Amniotic epithelial cell (primary cell): Measurements from ENCODE around the gene SREBF2.

ENCODE experiments used
- DNase-seq: peaks from one replicate; pipeline ENCODE4 v3.0.0-alpha.2; 2010; ENCODE audit warnings: low read depth

The SREBF2 gene

GRCh38 chr22:41922328-41922727 lies 89.4 kb downstream of the SREBF2 start:
- no peak for DNase-seq

GRCh38 chr22:41922940-41923594 lies 90.2 kb downstream of the SREBF2 start:
- no peak for DNase-seq

GRCh38 chr22:41923595-41924276 lies 90.8 kb downstream of the SREBF2 start:
- DNase-seq: no peak

- no peak for DNase-seq
These were observed 93.0 kb downstream of the SREBF2 start for GRCh38 chr22:41925783-41926460.

- DNase-seq: no peak
These were observed 94.9 kb downstream of the SREBF2 start for GRCh38 chr22:41927813-41928212.

- DNase-seq: no peak
These were observed 95.9 kb downstream of the SREBF2 start for GRCh38 chr22:41928593-41929417.

- DNase-seq: no peak
These were observed 96.5 kb downstream of the SREBF2 start for GRCh38 chr22:41929418-41929810.

GRCh38 chr22:41931701-41932269 lies 98.9 kb downstream of the SREBF2 start:
- DNase-seq: no peak

- DNase-seq: no peak
These were observed 99.4 kb downstream of the SREBF2 start for GRCh38 chr22:41932353-41932752.

- no peak for DNase-seq
These were observed 100.7 kb downstream of the SREBF2 start for GRCh38 chr22:41933411-41934177.

- DNase-seq: no peak
These were observed 101.5 kb downstream of the SREBF2 start for GRCh38 chr22:41934284-41935014.

- DNase-seq: no peak
These were observed 102.1 kb downstream of the SREBF2 start for GRCh38 chr22:41935015-41935351.

- DNase-seq: no peak
These were observed 102.6 kb downstream of the SREBF2 start for GRCh38 chr22:41935509-41935908.

GRCh38 chr22:41936894-41937169 lies 103.9 kb downstream of the SREBF2 start:
- DNase-seq: no peak

- DNase-seq: no peak
These were observed 107.3 kb downstream of the SREBF2 start for GRCh38 chr22:41939981-41940831.

GRCh38 chr22:41940832-41941765 lies 108.2 kb downstream of the SREBF2 start:
- peak; percentile 96 for DNase-seq

GRCh38 chr22:41943661-41944209 lies 110.8 kb downstream of the SREBF2 start:
- peak; percentile 16 for DNase-seq

- DNase-seq: peak; percentile 88
These were observed 113.9 kb downstream of the SREBF2 start, which contains the start of gene CENPM for GRCh38 chr22:41946629-41947423. TSS of gene CENPM (minus strand) at chr22:41947152. CDS start at chr22:41947076, 76 bp downstream.
